Fibroblast of skin of scalp (primary cell): ENCODE measurements around the gene RAB19. TPM values are rescaled to one million over a fixed set of nuclear protein-coding genes. Genes with fewer than 3 reads are reported as not detected.

Experiments used
- DNase-seq: peaks from one replicate; pipeline ENCODE4 v3.0.0-alpha.2; 2013
- polyA plus RNA-seq, 2 experiments: library from polyadenylated mRNA; unstranded; fragments of 120-200 nt; gene quantifications; one replicate each; pipeline ENCODE4 v1.2.1, GENCODE V29; 2013; ENCODE audit not compliant: insufficient read length in 2 of 2

The RAB19 gene
- not detected for polyA plus RNA-seq (2013, experiment 1 of 2; ENCODE audit: insufficient read length)
- polyA plus RNA-seq (2013, experiment 2 of 2; ENCODE audit: insufficient read length) = not detected

GRCh38 chr7:140403878-140404564 lies at the start of gene RAB19:
TSS of gene RAB19 (plus strand) at chr7:140404058. CDS start at chr7:140407647, 3,589 bp downstream.
- no peak for DNase-seq

- DNase-seq = no peak
Measured at GRCh38 chr7:140358024-140358411, 45.8 kb upstream of the RAB19 start.

- no peak for DNase-seq
Measured at GRCh38 chr7:140358412-140359051, 45.3 kb upstream of the RAB19 start.

- DNase-seq = no peak
Measured at GRCh38 chr7:140360697-140361229, 43.1 kb upstream of the RAB19 start.

- no peak for DNase-seq
Measured at GRCh38 chr7:140364819-140365218, 39.0 kb upstream of the RAB19 start.

GRCh38 chr7:140367528-140367927 lies 36.3 kb upstream of the RAB19 start:
- DNase-seq = no peak

- DNase-seq = no peak
Measured at GRCh38 chr7:140369294-140369693, 34.6 kb upstream of the RAB19 start.

- DNase-seq = no peak
Measured at GRCh38 chr7:140375323-140375722, 28.5 kb upstream of the RAB19 start.

- DNase-seq = no peak
Measured at GRCh38 chr7:140375892-140376730, 27.7 kb upstream of the RAB19 start.

GRCh38 chr7:140383954-140384713 lies 19.7 kb upstream of the RAB19 start:
- no peak for DNase-seq

- DNase-seq = no peak
Measured at GRCh38 chr7:140384894-140385545, 18.8 kb upstream of the RAB19 start.

- DNase-seq = no peak
Measured at GRCh38 chr7:140389445-140389844, 14.4 kb upstream of the RAB19 start.

- no peak for DNase-seq
Measured at GRCh38 chr7:140390034-140390433, 13.8 kb upstream of the RAB19 start.

- peak; percentile 19 for DNase-seq
Measured at GRCh38 chr7:140390466-140391190, 13.2 kb upstream of the RAB19 start.

GRCh38 chr7:140391634-140392033 lies 12.2 kb upstream of the RAB19 start:
- DNase-seq = no peak

GRCh38 chr7:140393756-140394306 lies 10.0 kb upstream of the RAB19 start:
- no peak for DNase-seq

GRCh38 chr7:140397784-140398750 lies 5.8 kb upstream of the RAB19 start, which contains the start of gene SLC37A3:
TSS of gene SLC37A3 (minus strand) at chr7:140398530. CDS start at chr7:140382526, 16,004 bp downstream.
- peak; percentile 74 for DNase-seq

- no peak for DNase-seq
Measured at GRCh38 chr7:140398821-140399220, 5.0 kb upstream of the RAB19 start.

- no peak for DNase-seq
Measured at GRCh38 chr7:140400381-140400780, 3.5 kb upstream of the RAB19 start.
